GM12878 (cell line): ENCODE results near the gene APOBEC3B. TPM values are rescaled to one million over a fixed set of nuclear protein-coding genes. Genes with fewer than 3 reads are reported as not detected.

Experiments used
- ATAC-seq: fragments of 200-7000 bp; cut with Tn5 transposase; 3 replicates; pipeline ENCODE4 v1.9.1; 2020; ENCODE audit warnings: mild to moderate bottlenecking, moderate library complexity
- BruUV-seq: library from RNA; stranded (reverse); fragments of 400-500 nt; replicated peaks from 2 replicates; lab custom pipeline; 2021; lab: Mats Ljungman, UMichigan
- CTCF ChIA-PET: fragments of 300-600 bp; sonication (Branson Sonifier 250); formaldehyde crosslinking; extraction: SDS; loops from one replicate; lab custom pipeline; 2021; ENCODE audit warnings: inconsistent platforms; lab: Yijun Ruan, JAX
- POLR2A ChIA-PET: fragments of 350-600 bp; formaldehyde crosslinking; extraction: SDS; loops from one replicate; lab custom pipeline; 2021; ENCODE audit warnings: inconsistent platforms; lab: Charles Lee
- RAD21 ChIA-PET: fragments of 300-600 bp; sonication (Branson Sonifier 250); formaldehyde crosslinking; loops from one replicate; lab custom pipeline; 2023; ENCODE audit warnings: antibody characterized with exemption; ENCODE audit not compliant: unreplicated experiment; lab: Charles Lee
- SMC1A ChIA-PET: fragments of 300-600 bp; sonication (Branson Sonifier 250); formaldehyde crosslinking; loops from one replicate; lab custom pipeline; 2023; ENCODE audit not compliant: unreplicated experiment, uncharacterized antibody; lab: Charles Lee
- DNase-seq: peaks from one replicate; pipeline ENCODE4 v3.0.0-alpha.2; 2011; ENCODE audit warnings: low read depth, low spot score
- FAIRE-seq: peaks from 3 replicates; lab custom pipeline; 2011; peaks lifted over from hg19 to GRCh38; lab: Jason Lieb, UNC
- H2AFZ ChIP-seq: 2 replicates; pipeline ENCODE4 v1.6.0; 2011; ENCODE audit warnings: low read depth, low read length, control low read depth; ENCODE audit not compliant: control insufficient read depth
- H3K27ac ChIP-seq: 2 replicates; pipeline ENCODE4 v1.5.1; 2011; ENCODE audit warnings: control low read depth; ENCODE audit not compliant: control insufficient read depth, insufficient read depth
- H3K27me3 ChIP-seq, 2 experiments: replicated peaks in 1 of 2; 2 replicates each; pipeline versions ENCODE4 v1.6.0 to v1.6.1; 2011; ENCODE audit warnings: low read length in 1 of 2; ENCODE audit not compliant: control insufficient read depth in 2 of 2, insufficient read depth in 2 of 2
- H3K36me3 ChIP-seq, 2 experiments: 2 replicates each; pipeline ENCODE4 v1.5.1; 2011; ENCODE audit warnings: low read length in 1 of 2; ENCODE audit not compliant: control insufficient read depth in 2 of 2, insufficient read depth in 2 of 2
- H3K4me1 ChIP-seq: 2 replicates; pipeline ENCODE4 v1.6.1; 2011; ENCODE audit warnings: mild to moderate bottlenecking, low read length, moderate library complexity, mixed read lengths; ENCODE audit not compliant: control insufficient read depth, insufficient read depth
- H3K4me2 ChIP-seq: 2 replicates; pipeline ENCODE4 v1.6.0; 2011; ENCODE audit warnings: control low read depth; ENCODE audit not compliant: control insufficient read depth, insufficient read depth
- H3K4me3 ChIP-seq: fragments of 200-600 bp; sonication (generic); 2 replicates; pipeline ENCODE4 v1.5.1; 2016
- H3K79me2 ChIP-seq: 2 replicates; pipeline ENCODE4 v1.6.0; 2011; ENCODE audit warnings: low read length; ENCODE audit not compliant: control insufficient read depth, insufficient read depth
- H3K9ac ChIP-seq: 2 replicates; pipeline ENCODE4 v1.8.0; 2011; ENCODE audit warnings: low read length, control low read depth, mixed read lengths; ENCODE audit not compliant: control insufficient read depth, insufficient read depth
- H3K9me3 ChIP-seq: replicated peaks from 3 replicates; pipeline ENCODE4 v1.5.1; 2011; ENCODE audit warnings: mild to moderate bottlenecking, low read length; ENCODE audit not compliant: control insufficient read depth, insufficient read depth
- H4K20me1 ChIP-seq: 2 replicates; pipeline ENCODE4 v1.6.0; 2011; ENCODE audit not compliant: control insufficient read depth, insufficient read depth
- BCLAF1 ChIP-seq: fragments of 450-650 bp; IDR thresholded peaks from 2 replicates; pipeline ENCODE4 v1.6.1; 2017; ENCODE audit warnings: antibody characterized with exemption, mild to moderate bottlenecking, moderate library complexity
- CTCF ChIP-seq, 3 experiments: IDR thresholded peaks in 2 of 3; conservative IDR thresholded peaks in 1 of 3; 2 replicates each; pipeline ENCODE4 v1.5.1; 2011; ENCODE audit warnings: low read depth in 3 of 3, low read length in 3 of 3, mild to moderate bottlenecking in 3 of 3, control low read depth in 2 of 3, moderate library complexity in 2 of 3, inconsistent platforms in 1 of 3, mixed read lengths in 1 of 3; ENCODE audit not compliant: control insufficient read depth in 2 of 3, insufficient read depth in 1 of 3; ENCODE audit errors: extremely low read depth in 1 of 3
- ELK1 ChIP-seq: IDR thresholded peaks from 2 replicates; pipeline ENCODE4 v1.6.1; 2012; ENCODE audit warnings: low read depth, low read length, improper control_type of control experiment
- IRF4 ChIP-seq: IDR thresholded peaks from 2 replicates; pipeline ENCODE4 v1.6.1; 2011; ENCODE audit warnings: low read depth, low read length
- MYB ChIP-seq: fragments of 150-350 bp; IDR thresholded peaks from 2 replicates; pipeline ENCODE4 v1.6.1; 2014; ENCODE audit warnings: mild to moderate bottlenecking, low read depth, low read length, borderline replicate concordance
- MYC ChIP-seq: IDR thresholded peaks from 2 replicates; pipeline ENCODE4 v1.6.1; 2011; ENCODE audit warnings: mild to moderate bottlenecking, low read length, moderate library complexity, inconsistent platforms; ENCODE audit not compliant: insufficient read depth, insufficient replicate concordance, insufficient read length, severe bottlenecking
- NFYA ChIP-seq: IDR thresholded peaks from 2 replicates; pipeline ENCODE4 v1.6.1; 2011; ENCODE audit warnings: low read depth, mild to moderate bottlenecking, low read length, improper control_type of control experiment, borderline replicate concordance
- PAX5 ChIP-seq: IDR thresholded peaks from 2 replicates; pipeline ENCODE4 v1.6.1; 2011; ENCODE audit warnings: low read depth, low read length, borderline replicate concordance
- POLR2AphosphoS2 ChIP-seq: IDR thresholded peaks from 2 replicates; pipeline ENCODE4 v1.6.1; 2011; ENCODE audit warnings: low read depth, mild to moderate bottlenecking, low read length, improper control_type of control experiment, moderate library complexity
- SIN3A ChIP-seq: IDR thresholded peaks from 2 replicates; pipeline ENCODE4 v1.6.1; 2012; ENCODE audit warnings: low read depth, low read length, improper control_type of control experiment
- SUZ12 ChIP-seq: fragments of 200-600 bp; sonication (generic); IDR thresholded peaks from one replicate; pipeline ENCODE4 v1.6.1; 2018; ENCODE audit warnings: antibody characterized with exemption, mild to moderate bottlenecking; ENCODE audit not compliant: unreplicated experiment
- ZBED1 ChIP-seq: IDR thresholded peaks from 2 replicates; pipeline ENCODE4 v1.6.1; 2016; ENCODE audit warnings: borderline replicate concordance
- WGBS: methylation state at CpG from one replicate; pipeline ENCODE4 v1.1.6; 2016; ENCODE audit warnings: low lambda C conversion rate; ENCODE audit not compliant: insufficient replicate concordance, insufficient coverage; ENCODE audit errors: missing lambda C conversion rate; 5-methylcytosine and 5-hydroxymethylcytosine counted together
- in situ Hi-C: fragments of 300-500 bp; cut with MboI; formaldehyde crosslinking; loops from 9 replicates; pipeline ENCODE4 v1.14.3; 2018; ENCODE audit warnings: mixed read lengths
- intact Hi-C: fragments of 100-400 bp; cut with micrococcal nuclease; formaldehyde crosslinking; loops from one replicate; pipeline ENCODE4 v1.14.2; 2022; ENCODE audit not compliant: unreplicated experiment
- polyA plus RNA-seq, 11 experiments: library from polyadenylated mRNA; depleted of rRNA in 4 of 11; unstranded in 6 of 11; stranded (reverse) in 5 of 11; fragments of >200 nt; fragmentation: Nextera tagmentation in 4 of 11; fragmentation: Illumina TruSeq in 1 of 11; extraction: Ambion mirVana in 4 of 11; extraction: Trizol in 1 of 11; gene quantifications; 1 replicate in 1 of 11; 2 replicates in 10 of 11; pipeline versions ENCODE4 v1.2.1 to v1.2.3, GENCODE V29; 2011 to 2016; ENCODE audit warnings: inconsistent platforms in 2 of 11, missing spikeins in 2 of 11, low read depth in 1 of 11
- total RNA-seq, 4 experiments: library from RNA; depleted of rRNA in 3 of 4; stranded (reverse); fragments of >200 nt in 3 of 4; fragmentation: Illumina TruSeq in 1 of 4; extraction: Trizol in 1 of 4; gene quantifications; 2 replicates each; pipeline versions ENCODE4 v1.2.1 to v1.2.3, GENCODE V29; 2013 to 2021
- TF ChIP-seq, protein P1 (sequence below): fragments of 450-650 bp; IDR thresholded peaks from 2 replicates; pipeline ENCODE4 v1.6.1; 2018; ENCODE audit warnings: borderline replicate concordance, mild to moderate bottlenecking; ENCODE audit not compliant: partially characterized antibody

APOBEC3B gene
- total and polyA plus RNA-seq, 10 of the 15 experiments (the other 5 are each of a cell fraction or from before 2014, with no cell fraction given), result 2.4 to 75.1 (median 30.9) TPM

- no peak overlapping the region for H3K9ac ChIP-seq
- TF ChIP-seq MYB (no peak), CTCF (IDR thresholded peaks at IDR 0.05 in 2 of 3, conservative IDR thresholded peaks at IDR 0.05 in 1 of 3; ENCODE audit: control insufficient read depth in 2 of 3, extremely low read depth in 1 of 3, insufficient read depth in 1 of 3, low read depth in 3 of 3, low read length in 3 of 3) (no peak), SIN3A (no peak), POLR2AphosphoS2 (no peak), ZBED1 (no peak), PAX5 (no peak), IRF4 (no peak), SUZ12 (no peak), ELK1 (no peak), MYC (no peak), NFYA (no peak), BCLAF1 (no peak)
- TF ChIP-seq, protein P1, sequence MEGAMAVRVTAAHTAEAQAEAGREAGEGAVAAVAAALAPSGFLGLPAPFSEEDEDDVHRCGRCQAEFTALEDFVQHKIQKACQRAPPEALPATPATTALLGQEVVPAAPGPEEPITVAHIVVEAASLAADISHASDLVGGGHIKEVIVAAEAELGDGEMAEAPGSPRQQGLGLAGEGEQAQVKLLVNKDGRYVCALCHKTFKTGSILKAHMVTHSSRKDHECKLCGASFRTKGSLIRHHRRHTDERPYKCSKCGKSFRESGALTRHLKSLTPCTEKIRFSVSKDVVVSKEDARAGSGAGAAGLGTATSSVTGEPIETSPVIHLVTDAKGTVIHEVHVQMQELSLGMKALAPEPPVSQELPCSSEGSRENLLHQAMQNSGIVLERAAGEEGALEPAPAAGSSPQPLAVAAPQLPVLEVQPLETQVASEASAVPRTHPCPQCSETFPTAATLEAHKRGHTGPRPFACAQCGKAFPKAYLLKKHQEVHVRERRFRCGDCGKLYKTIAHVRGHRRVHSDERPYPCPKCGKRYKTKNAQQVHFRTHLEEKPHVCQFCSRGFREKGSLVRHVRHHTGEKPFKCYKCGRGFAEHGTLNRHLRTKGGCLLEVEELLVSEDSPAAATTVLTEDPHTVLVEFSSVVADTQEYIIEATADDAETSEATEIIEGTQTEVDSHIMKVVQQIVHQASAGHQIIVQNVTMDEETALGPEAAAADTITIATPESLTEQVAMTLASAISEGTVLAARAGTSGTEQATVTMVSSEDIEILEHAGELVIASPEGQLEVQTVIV, result no peak
- DNase-seq, result no peak
- in situ Hi-C loops (no loop called here), intact Hi-C loops (no loop called here)
- no peaks in the 10 kb centered on the region for H3K27me3 ChIP-seq
- ChIA-PET RAD21 (no interaction called here), CTCF (no interaction called here), SMC1A (no interaction called here), POLR2A (interaction anchor here (0.6 kb wide), 1 partner anchor 98 kb away, joined by 3 read pairs; no protein-coding TSS in a partner anchor)
- peaks cover 13% of the 10 kb centered on the region for H3K4me1 ChIP-seq
- H3K9me3 ChIP-seq, result no peaks in the 10 kb centered on the region
- no peak overlapping the region for H2AFZ ChIP-seq
- H3K36me3 ChIP-seq, result peaks cover 2 to 7% of the 10 kb centered on the region in 2 experiments; a peak in 2 of 4 replicates
- FAIRE-seq, result no peak
- ATAC-seq, result no peak
- H3K27ac ChIP-seq, result no peak overlapping the region
- H3K4me3 ChIP-seq, result no peak overlapping the region
- no peak overlapping the region for H3K4me2 ChIP-seq
- H3K79me2 ChIP-seq, result peaks cover 23% of the 10 kb centered on the region
- 85% methylated on average over 12 of the region's 15 CpGs for WGBS
- BruUV-seq, result no TSS peak
- H4K20me1 ChIP-seq, result no peaks in the 10 kb centered on the region
Observed at GRCh38 chr22:39024519-39025308, 42.6 kb downstream of the APOBEC3B start.
